DMS53 treated with DMSO at 0.1 percent for 48 hours (cell line): ENCODE data around the gene ZNF599.
"Not testable (repeated sequence)": the region's sequence is repeated elsewhere in the genome, so short reads cannot be mapped to it uniquely, and the experiment has no call there.

Experiments
- DNase-seq: peaks from one replicate; lab custom pipeline; 2025; ENCODE audit not compliant: unreplicated experiment; lab: John Stamatoyannopoulos, UW

Gene ZNF599

DNA sequence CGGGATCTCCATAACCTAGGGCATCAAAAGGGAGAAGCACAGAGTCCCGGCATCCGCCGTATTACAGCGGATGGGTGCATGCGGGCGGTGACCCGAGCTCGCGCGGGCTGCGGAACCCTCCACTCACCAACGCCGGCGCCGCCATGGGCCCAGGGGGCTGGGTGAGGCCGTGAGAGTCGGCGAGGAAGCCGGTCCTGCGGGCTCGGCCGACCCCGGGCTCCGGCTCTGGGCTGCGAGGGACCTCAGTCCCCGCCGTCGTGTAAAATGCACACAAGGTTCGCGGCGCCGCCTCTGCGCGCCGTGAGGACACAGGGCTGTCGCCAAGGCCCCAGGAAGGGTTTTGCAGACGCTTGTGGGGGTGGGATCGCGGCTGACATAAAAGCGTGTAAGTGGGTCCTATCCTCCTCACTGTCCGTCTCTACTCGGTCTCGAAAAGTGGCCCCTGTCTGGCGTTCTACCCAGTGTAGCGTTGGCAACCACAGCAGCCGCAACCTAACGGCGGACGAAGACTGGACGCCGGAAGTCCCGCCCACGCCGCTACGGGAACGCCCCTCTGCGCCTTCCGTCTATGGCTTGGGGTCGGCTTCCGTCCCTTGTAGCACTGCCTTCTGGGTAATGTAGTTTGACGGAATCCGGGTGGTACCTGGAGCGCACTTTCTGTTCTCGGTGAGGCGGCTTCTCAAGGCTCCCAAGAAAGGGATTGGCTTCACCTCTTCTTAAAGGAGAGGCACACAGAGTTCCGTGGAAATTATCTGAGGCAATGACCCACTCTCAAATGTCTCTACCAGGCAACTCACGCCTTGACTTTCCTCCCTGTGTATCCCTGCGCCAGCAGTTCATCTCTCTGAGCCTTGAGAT lies at the start of gene ZNF599:
Gene ZNF599, minus strand, starts transcription at position 519 of the 858 bp plus-strand sequence. Its CDS starts 374 bp downstream, at position 145.
- peak; percentile 87 for DNase-seq

DNA sequence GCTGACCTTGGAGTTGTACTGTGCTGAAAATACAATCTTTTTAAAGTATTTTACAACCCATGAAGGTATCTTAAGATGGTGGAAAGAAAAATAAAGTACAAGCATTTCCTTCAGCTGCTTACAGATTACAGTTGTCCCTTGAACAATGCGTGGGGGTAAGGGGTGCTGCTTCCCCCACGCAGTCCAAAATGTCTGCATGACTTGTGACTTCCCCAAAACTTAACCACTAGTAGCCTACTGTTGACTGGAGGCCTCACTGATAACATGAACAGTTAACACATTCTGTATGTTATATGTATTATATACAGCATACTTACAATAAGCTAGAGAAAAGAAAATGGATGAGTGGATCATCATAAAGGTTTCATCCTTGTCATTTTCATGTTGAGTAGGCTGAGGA lies 45.3 kb upstream of the ZNF599 start:
- DNase-seq = no peak

DNA sequence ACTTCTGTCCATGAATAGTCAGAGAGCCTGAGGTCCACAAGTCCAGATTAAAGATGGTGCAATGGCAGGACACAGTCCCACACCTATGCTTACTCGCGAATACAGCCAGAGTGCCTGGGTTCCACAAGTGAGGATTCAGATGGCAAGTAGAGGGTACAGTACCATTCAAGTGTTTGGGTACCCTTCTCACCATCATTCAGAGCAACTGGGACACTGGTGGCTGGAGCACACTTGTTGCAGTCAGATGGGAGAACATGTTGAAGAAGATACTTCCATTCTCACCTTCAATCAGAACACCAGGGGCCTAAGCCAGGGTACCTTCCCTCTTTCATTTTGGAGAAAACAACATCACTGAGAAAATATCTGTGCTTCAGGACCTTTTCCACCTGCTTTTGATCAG lies 43.7 kb upstream of the ZNF599 start:
- DNase-seq = no peak

DNA sequence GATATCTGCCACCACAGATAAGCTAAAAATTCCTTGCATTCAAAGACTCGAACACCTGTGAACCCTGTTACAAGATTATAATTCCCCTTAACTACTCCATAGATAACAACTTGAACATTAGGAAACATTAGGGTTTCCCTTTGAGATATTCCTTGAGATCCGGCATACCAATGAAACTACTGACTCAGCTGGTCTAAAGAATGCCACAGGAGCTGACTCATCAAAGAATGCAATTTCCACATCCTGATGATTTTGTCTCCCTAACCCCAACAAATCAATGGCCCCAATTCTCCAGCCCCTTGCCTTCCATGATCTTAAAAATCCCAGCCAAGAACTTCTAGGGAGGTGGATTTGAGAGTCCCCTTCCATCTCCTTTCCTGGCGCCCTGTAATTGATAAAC lies 35.6 kb upstream of the ZNF599 start:
- no peak for DNase-seq

DNA sequence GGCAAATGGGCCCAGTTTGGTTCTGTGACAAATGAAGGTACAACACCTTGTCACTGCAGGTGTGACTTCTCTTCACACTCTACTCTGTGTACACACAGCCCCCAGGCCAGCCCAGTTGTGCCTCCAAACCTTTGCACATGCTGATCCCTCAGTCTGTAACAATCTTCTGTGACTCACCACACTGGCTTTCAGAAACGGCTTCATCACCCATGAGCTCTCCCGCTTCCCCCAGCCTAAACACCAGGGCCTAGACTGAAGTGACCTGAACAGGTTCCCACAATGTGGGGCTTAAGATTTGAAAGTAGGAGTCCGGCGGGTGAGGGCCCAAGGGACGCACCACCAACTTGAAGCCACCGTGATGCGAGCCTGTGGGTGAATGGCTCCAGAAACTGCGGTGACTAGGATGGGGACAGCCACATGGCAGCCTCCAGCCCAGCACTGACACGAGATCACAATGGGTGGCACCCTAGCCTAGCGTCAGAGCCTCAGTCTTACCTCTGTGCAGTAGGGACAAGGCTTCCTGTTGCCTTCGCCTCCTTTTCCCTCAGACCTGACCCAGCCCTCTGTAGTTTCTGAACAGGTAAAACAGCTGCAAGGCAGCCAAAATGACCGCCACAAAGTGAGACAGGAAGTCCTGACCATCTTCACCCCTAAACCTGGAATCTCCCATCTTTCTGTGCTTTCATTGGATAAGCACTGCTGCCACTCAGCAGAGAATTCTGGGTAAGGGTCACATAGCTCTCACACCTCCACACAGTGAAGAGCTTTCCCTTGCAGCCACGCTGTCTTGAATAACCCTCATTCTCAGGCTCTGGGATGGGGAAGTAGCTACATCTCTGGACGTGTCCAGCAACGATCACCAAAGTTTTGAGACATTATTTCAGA lies 34.2 kb upstream of the ZNF599 start:
- DNase-seq = no peak

DNA sequence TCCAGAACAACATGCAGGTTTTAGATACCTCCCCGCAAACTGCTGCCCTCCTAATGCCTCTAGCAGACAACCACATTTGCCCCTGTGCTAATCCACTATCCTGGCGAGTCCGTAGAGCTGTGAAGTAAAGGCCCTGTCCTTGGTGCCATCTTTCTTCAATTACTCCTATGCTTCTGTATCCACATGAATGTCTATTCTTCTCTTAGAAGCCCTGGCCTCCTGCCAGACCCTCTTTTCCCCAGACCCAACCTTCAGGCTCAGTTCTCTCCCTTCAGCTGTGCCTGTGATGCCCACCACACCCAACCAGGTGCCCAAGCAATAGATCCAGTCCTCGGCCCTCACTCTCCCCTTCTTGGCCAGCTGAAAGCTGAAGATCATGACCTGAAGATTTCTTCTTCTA lies 31.1 kb upstream of the ZNF599 start:
- no peak for DNase-seq

DNA sequence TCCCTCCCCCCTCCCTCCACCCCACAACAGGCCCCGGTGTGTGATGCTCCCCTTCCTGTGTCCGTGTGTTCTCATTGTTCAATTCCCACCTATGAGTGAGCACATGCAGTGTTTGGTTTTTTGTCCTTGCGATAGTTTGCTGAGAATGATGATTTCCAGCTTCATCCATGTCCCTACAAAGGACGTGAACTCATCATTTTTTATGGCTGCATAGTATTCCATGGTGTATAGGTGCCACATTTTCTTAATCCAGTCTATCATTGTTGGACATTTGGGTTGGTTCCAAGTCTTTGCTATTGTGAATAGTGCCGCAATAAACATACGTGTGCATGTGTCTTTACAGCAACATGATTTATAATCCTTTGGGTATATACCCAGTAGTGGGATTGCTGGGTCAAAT lies 23.9 kb upstream of the ZNF599 start:
- not testable (repeated sequence) for DNase-seq

DNA sequence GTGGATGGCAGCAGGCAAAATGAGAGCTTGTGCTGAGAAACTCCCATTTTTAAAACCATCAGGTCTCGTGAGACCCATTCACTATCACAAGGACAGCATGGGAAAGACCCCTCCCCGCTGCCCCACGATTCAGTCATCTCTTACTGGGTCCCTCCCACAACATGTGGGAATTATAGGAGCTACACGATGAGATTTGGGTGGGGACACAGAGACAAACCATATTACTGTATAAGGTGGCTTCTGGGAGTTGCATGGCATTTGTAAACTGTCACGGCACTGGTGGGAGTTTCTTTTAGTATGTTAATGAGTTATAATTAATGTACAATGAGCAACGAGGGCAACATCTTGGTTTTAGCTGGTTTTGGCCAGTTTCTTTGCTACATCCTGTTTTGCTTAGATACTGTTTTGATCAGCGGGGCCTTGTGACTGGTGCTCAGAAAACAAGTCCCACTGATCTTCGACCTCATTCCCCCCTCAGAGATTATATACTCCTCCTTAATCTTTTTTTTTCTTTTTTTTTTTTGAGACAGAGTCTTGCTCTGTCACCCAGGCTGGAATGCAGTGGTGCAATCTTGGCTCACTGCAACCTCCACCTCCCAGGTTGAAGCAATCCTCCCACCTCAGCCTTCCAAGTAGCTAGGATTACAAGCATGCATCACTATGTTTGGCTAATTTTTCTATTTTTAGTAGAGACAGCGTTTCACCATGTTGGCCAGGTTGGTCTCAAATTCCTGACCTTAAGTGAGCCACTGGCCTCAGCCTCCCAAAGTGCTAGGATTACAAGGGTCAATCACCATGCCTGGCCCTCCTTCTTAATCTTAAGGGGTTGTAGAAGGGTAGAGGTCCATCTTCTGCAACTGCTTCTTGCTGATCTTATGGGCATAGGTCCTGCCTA lies 21.3 kb upstream of the ZNF599 start:
- no peak for DNase-seq

DNA sequence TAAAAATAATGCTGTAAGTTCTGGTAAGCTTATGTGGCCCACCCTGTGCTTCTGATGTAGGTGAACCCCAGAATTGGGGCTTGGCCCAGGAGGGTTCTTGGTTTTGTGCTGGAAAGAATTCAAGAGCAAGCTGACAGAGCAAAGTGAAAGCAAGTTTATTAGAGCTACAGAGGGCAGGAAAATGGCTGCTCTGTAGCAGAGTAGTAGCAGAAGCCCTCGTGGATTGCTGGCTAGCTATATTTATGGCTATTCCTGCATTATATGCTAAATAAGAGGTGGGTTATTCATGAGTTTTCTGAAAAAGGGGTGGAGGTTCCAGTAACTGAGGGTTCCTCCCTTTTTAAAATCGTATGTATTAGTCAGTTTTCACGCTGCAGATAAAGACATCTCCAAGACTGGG lies 20.6 kb upstream of the ZNF599 start:
- no peak for DNase-seq

DNA sequence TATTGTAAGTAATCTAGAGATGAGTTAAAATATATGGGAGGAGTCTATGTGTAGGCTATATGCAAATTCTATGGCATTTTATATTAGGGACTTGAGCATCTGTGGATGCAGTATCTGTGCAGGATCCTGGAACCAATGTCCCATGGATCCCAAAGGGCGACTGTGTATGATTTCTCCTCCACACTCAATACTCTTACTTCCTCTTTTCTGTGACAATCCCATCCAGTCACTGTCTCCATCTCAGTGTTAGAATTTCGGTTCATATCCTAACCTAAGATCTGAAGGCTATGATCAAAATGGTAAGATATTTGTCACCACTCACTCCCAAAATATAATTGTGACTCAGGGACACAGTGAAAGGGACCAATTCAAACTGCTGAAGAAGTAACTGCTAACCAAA lies 15.1 kb upstream of the ZNF599 start:
- DNase-seq = no peak

DNA sequence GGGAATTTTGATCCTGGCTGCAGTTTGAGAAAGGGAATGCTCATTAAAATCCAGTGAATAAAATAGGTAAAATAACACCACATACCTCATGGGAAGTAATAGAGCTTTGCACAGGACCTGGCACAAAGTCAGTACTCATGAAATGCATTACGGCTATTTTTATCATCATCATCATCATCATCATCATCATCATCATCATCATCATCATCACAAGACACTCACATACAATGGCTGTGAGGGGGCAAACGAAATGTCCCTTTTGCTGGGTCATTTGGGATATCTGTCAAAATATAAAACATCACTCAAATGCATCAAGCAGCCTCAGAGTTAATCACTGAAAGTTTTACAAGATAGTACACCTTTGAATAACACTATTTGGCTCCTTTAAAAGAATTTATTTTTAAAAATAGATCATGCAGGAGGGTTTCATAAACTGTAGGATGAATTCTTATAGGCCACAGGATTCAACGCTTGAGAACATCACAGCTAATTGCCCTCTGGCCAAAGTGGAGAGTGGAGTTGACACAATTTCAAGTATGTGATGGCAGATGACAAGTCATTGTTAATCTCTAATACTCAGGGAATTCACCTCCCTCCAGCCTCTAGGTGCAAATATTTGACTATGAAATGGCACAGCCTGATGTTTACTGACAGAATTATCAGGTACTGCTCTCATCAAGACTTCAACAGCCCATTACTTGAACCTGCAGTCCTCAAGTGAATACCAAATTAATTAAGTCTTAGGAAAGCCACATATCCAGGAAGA lies 14.2 kb upstream of the ZNF599 start:
- peak; percentile 15 for DNase-seq

DNA sequence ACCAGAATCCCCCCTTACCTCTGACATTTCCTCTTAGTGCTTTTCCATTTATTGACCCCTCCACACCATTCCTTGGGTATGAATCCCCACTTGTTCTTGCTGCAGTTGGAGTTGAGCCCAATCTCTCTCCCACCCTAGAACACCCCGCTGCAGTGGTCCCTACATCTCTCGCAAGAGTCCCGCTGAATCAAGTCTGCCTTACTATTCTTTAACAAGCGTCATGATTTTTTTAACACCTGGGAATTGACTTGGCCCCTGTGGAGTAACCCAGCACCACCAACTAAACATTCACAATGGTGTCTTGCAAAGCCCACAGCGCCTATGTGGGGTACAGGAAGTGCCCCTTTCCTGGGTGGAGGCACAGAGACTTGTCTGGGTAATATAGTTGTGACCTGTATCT lies 13.2 kb upstream of the ZNF599 start:
- DNase-seq = no peak

DNA sequence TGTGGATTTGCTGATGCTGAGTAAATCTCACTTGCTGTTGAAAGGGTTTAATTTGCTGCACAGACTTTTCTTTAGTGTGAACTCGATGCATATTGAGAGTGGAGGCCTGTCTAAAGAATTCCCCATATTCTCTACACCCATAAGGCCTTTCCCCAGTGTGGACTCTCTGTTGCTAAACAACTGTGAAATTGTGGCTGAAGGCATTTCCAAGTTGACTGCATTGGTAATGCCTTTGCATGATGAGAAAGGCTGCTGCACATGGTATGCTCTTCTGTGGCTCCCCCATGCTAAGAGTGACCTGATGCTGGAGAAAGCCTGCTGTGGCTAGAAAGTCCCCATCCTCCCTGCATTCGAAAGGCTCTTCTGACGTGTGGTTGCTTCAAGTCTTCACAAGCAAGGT lies 6.6 kb upstream of the ZNF599 start:
- no peak for DNase-seq

DNA sequence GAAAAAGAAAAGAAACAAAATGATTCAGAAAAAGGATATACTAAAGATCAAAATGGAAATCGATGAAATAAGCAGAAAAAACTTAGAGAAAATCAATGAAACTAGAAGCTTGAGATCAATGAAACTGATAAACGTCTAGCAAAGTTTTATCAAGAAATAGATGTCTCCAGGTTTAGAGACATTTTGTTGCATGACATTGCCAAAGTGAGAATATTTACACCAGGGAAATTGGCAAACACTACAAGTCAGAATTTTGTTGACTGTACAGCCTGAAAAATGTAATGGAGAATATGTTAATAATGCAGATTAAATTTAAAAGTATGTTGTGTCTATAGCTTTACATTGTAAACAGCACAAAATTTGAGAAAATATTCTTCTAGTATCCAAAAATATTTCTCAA lies 5.3 kb upstream of the ZNF599 start:
- no peak for DNase-seq

DNA sequence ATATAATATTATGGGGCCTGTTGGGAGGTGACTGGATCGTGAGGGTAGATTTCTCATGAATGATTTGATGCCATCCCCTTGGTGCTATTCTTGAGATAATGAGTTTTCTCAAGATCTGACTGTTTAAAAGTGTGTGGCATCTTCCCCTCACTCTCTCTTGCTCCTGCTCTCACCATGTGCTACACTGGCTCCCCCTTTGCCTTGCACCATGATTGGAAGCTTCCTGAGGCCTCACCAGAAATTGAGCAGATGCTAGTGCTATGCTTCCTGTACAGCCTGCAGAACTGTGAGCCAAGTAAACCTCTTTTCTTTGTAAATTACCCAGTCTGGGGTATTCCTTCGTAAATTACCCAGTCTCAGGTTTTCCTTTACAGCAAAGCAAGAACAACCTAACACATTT lies 1.8 kb upstream of the ZNF599 start:
- no peak for DNase-seq

DNA sequence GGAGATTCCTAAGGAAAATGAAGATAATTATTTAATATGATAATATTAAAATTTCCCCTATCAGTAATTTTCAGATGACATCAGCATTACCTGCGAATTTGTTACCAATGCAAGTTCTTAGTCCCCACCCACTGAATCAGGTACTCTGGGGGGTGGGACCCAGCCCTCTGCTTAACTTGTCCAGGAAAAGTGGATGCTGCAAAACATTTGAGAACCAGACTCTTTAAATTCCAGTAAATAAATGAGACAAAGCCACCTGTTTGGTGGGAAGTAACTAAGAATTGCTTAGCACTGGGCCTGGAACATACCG lies 495 bp upstream of the ZNF599 start:
- DNase-seq = no peak

DNA sequence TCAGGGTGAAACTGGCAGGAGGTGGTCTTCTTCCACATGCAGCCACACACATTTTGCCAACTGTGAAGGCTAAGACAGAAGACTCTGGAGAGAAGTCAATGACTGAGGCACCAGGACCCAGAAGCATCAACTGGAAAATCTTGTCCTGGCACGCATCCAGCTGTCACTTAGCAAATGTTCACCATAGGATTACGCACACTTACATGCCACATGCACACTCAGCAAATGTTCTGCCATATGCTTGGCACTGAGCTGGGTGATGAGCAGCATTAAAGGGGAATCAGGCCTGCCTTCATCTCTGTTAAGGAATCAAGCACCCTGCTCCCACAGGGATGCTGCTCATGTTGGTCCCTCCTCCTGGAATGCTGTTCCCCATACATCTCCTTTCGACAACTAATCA lies 5.1 kb downstream of the ZNF599 start:
- DNase-seq = no peak

DNA sequence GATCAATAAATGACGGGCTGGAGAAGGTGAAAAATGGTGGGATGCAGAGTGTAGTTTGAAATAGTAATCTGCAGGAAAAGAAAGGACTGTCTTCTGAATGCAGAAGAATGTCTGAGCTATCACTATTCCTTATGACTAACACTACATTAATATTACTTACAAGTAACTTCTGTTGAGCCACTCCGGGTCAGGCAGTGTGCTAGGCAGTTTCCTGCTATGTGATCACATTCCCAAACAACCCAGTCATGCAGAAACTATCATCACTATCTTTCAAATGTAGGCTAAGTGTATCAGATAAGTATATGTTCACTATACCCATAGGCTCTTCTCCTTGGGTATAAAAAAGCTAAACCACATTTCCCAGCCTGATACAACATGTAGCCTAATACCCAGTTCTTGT lies 6.6 kb downstream of the ZNF599 start:
- DNase-seq = no peak

DNA sequence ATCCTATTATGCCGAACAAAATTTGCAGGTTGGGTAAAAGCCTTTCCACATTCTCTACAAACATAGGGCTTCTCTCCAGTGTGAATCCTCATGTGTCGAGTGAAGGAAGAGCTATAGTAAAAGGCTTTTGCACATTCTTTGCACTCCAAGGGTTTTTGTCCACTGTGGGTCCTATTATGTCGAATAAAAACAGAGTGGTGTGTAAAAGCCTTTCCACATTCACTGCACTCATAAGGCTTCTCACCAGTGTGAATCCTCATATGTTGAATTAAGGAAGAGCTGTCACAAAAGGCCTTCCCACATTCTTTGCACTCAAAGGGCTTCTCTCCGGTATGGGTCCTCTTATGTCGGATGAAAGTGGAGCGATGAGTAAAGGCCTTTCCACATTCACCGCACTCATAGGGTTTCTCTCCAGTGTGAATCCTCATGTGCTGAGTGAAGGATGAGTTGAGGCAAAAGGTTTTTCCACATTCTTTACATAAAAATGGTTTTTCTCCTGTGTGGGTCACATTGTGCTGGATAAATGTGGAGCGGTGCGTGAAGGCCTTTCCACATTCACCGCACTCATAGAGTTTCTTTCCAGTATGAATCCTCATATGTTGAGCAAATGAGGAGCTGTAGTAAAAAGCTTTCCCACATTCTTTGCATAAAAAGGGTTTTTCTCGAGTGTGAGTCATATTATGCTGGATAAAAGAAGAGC lies 13.6 kb downstream of the ZNF599 start:
- no peak for DNase-seq

DNA sequence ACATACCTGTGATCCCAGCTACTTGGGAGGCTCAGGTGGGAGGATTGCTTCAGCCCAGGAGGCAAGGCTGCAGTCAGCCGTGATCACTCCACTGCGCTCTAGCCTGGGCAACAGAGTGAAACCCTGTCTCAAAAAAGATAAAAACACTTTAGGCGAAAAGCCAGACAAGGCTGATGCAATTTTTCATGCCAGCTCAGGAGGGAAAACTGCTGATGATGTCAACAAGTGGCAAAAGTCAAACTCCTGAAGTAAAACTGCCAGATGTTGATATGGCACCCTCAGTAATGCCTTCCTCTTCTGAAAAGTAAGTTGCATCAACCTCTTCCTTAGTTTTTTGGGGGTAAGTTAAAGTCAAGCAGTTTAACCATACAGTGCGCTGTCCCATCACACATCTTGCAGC lies 15.6 kb downstream of the ZNF599 start:
- no peak for DNase-seq
